GM23338 (cell line): Measurements from ENCODE around the gene SORCS2. TPM values are rescaled to one million over a fixed set of nuclear protein-coding genes. Genes with fewer than 3 reads are reported as not detected.

ENCODE experiments used
- ATAC-seq: fragments of 200-7000 bp; cut with Tn5 transposase; 3 replicates; pipeline ENCODE4 v1.9.1; 2020
- DNase-seq: peaks from one replicate; pipeline ENCODE4 v3.0.0-alpha.2; 2015; ENCODE audit warnings: low spot score
- H2AFZ ChIP-seq: fragments of 200-600 bp; sonication (generic); 2 replicates; pipeline ENCODE4 v1.8.0; 2016; ENCODE audit warnings: antibody characterized with exemption, mild to moderate bottlenecking, moderate library complexity
- H3F3A ChIP-seq: fragments of 200-600 bp; sonication (generic); replicated peaks from 2 replicates; pipeline ENCODE4 v1.8.0; 2017; ENCODE audit warnings: antibody characterized with exemption, mixed run types, low read depth
- H3K27ac ChIP-seq: fragments of 200-600 bp; sonication (generic); 2 replicates; pipeline ENCODE4 v1.6.1; 2016; ENCODE audit warnings: low read depth
- H3K27me3 ChIP-seq: fragments of 200-600 bp; sonication (generic); 2 replicates; pipeline ENCODE4 v1.8.0; 2016; ENCODE audit warnings: mild to moderate bottlenecking, mixed run types, moderate library complexity; ENCODE audit not compliant: insufficient read depth
- H3K36me3 ChIP-seq: fragments of 200-600 bp; sonication (generic); 2 replicates; pipeline ENCODE4 v1.8.0; 2016; ENCODE audit warnings: mild to moderate bottlenecking; ENCODE audit not compliant: insufficient read depth
- H3K4me1 ChIP-seq: fragments of 200-600 bp; sonication (generic); 2 replicates; pipeline ENCODE4 v1.8.0; 2016; ENCODE audit warnings: mild to moderate bottlenecking, moderate library complexity; ENCODE audit not compliant: insufficient read depth
- H3K4me2 ChIP-seq: fragments of 200-600 bp; sonication (generic); 2 replicates; pipeline ENCODE4 v1.7.1; 2017; ENCODE audit warnings: mixed run types
- H3K4me3 ChIP-seq: fragments of 200-600 bp; sonication (generic); 2 replicates; pipeline ENCODE4 v1.6.1; 2016; ENCODE audit warnings: mixed run types
- H3K79me2 ChIP-seq: fragments of 200-600 bp; sonication (generic); replicated peaks from 2 replicates; pipeline ENCODE4 v1.8.0; 2017; ENCODE audit warnings: mild to moderate bottlenecking; ENCODE audit not compliant: insufficient read depth
- H3K9me2 ChIP-seq: fragments of 200-600 bp; sonication (generic); 2 replicates; pipeline ENCODE4 v1.8.0; 2017; ENCODE audit not compliant: insufficient read depth
- H4K20me1 ChIP-seq: fragments of 200-600 bp; sonication (generic); replicated peaks from 2 replicates; pipeline ENCODE4 v1.8.0; 2017; ENCODE audit warnings: mild to moderate bottlenecking; ENCODE audit not compliant: insufficient read depth
- H3K27ac Mint-ChIP-seq: 2 replicates; pipeline ENCODE4 v1.8.0; 2020; ENCODE audit warnings: inconsistent platforms, mild to moderate bottlenecking, moderate library complexity, mixed read lengths
- H3K27me3 Mint-ChIP-seq: 3 replicates; pipeline ENCODE4 v1.8.0; 2022; ENCODE audit warnings: low read depth, mild to moderate bottlenecking, moderate library complexity, mixed read lengths, inconsistent platforms; ENCODE audit not compliant: insufficient read depth, poor library complexity
- H3K36me3 Mint-ChIP-seq: 3 replicates; pipeline ENCODE4 v1.8.0; 2021; ENCODE audit warnings: low read depth, mild to moderate bottlenecking, inconsistent platforms, moderate library complexity, mixed read lengths
- H3K4me1 Mint-ChIP-seq: 3 replicates; pipeline ENCODE4 v1.8.0; 2020; ENCODE audit warnings: mild to moderate bottlenecking, inconsistent platforms, mixed read lengths
- H3K4me3 Mint-ChIP-seq: 3 replicates; pipeline ENCODE4 v1.8.0; 2021; ENCODE audit warnings: moderate library complexity, mild to moderate bottlenecking, inconsistent platforms, mixed read lengths
- H3K9me3 Mint-ChIP-seq: 3 replicates; pipeline ENCODE4 v1.8.0; 2020; ENCODE audit warnings: moderate library complexity, mild to moderate bottlenecking, inconsistent platforms, mixed read lengths
- CREB1 ChIP-seq: fragments of 250-450 bp; sonication (Bioruptor Pico); IDR thresholded peaks from 2 replicates; pipeline ENCODE4 v1.5.0; 2020; ENCODE audit warnings: low read depth, mild to moderate bottlenecking, moderate library complexity
- CTCF ChIP-seq, 2 experiments: fragments of 200-600 bp in 1 of 2; sonication (generic) in 1 of 2; conservative IDR thresholded peaks; 2 replicates each; pipeline versions ENCODE4 v1.5.1 to v1.6.1; 2016 to 2017; ENCODE audit warnings: antibody characterized with exemption in 2 of 2, low read depth in 2 of 2, mild to moderate bottlenecking in 2 of 2, moderate library complexity in 1 of 2
- ETS1 ChIP-seq: IDR thresholded peaks from 2 replicates; pipeline ENCODE4 v1.6.1; 2016; ENCODE audit warnings: antibody characterized with exemption
- EZH2 ChIP-seq: fragments of 200-600 bp; sonication (generic); IDR thresholded peaks from one replicate; pipeline ENCODE4 v1.8.0; 2017; ENCODE audit warnings: antibody characterized with exemption, mild to moderate bottlenecking, low read depth; ENCODE audit not compliant: unreplicated experiment
- EZH2phosphoT487 ChIP-seq: fragments of 200-600 bp; sonication (generic); IDR thresholded peaks from one replicate; pipeline ENCODE4 v1.8.1; 2018; ENCODE audit warnings: antibody characterized with exemption; ENCODE audit not compliant: unreplicated experiment
- JUNB ChIP-seq: IDR thresholded peaks from one replicate; pipeline ENCODE4 v1.6.1; 2016; ENCODE audit warnings: antibody characterized with exemption; ENCODE audit not compliant: unreplicated experiment
- NANOG ChIP-seq: IDR thresholded peaks from 2 replicates; pipeline ENCODE4 v1.6.1; 2016; ENCODE audit warnings: antibody characterized with exemption, borderline replicate concordance
- POLR2AphosphoS5 ChIP-seq: IDR thresholded peaks from 2 replicates; pipeline ENCODE4 v1.6.1; 2016; ENCODE audit warnings: antibody characterized with exemption, low read depth
- REST ChIP-seq: IDR thresholded peaks from one replicate; pipeline ENCODE4 v1.6.1; 2018; ENCODE audit warnings: antibody characterized with exemption; ENCODE audit not compliant: unreplicated experiment
- STAT1 ChIP-seq: IDR thresholded peaks from one replicate; pipeline ENCODE4 v1.6.1; 2016; ENCODE audit warnings: antibody characterized with exemption; ENCODE audit not compliant: unreplicated experiment
- ZNF114 ChIP-seq: fragments of 250-450 bp; sonication (Bioruptor Pico); IDR thresholded peaks from 2 replicates; pipeline ENCODE4 v1.5.0; 2020; ENCODE audit warnings: mild to moderate bottlenecking, moderate library complexity
- ZNF331 ChIP-seq: fragments of 250-450 bp; sonication (Bioruptor Pico); IDR thresholded peaks from 2 replicates; pipeline ENCODE4 v1.5.0; 2020; ENCODE audit warnings: low read depth, mild to moderate bottlenecking, moderate library complexity
- ZNF462 ChIP-seq: fragments of 250-450 bp; sonication (Bioruptor Pico); IDR thresholded peaks from 2 replicates; pipeline ENCODE4 v1.5.0; 2020; ENCODE audit warnings: mild to moderate bottlenecking, moderate library complexity
- polyA plus RNA-seq: library from polyadenylated mRNA; unstranded; fragments of >200 nt; fragmentation: Nextera tagmentation; extraction: Ambion mirVana; gene quantifications from 2 replicates; pipeline ENCODE4 v1.2.1, GENCODE V29; 2016
- total RNA-seq: library from RNA; depleted of rRNA; stranded (reverse); fragments of >200 nt; shearing (Covaris generic); gene quantifications from 2 replicates; pipeline ENCODE4 v1.2.3, GENCODE V29; 2014

SORCS2 gene
- total and polyA plus RNA-seq, 2 experiments from 2014 or later: 0.47 to 2.4 TPM

GRCh38 chr4:7394681-7395451 lies 202.5 kb downstream of the SORCS2 start:
- H3K36me3 Mint-ChIP-seq: no peaks in the 10 kb centered on the region
- H2AFZ ChIP-seq: no peak overlapping the region
- H3F3A ChIP-seq: no peaks in the 10 kb centered on the region
- H3K79me2 ChIP-seq: no peaks in the 10 kb centered on the region
- no peak overlapping the region for H3K27ac Mint-ChIP-seq
- ATAC-seq: no peak
- H3K9me3 Mint-ChIP-seq: no peaks in the 10 kb centered on the region
- no peak overlapping the region for H3K27ac ChIP-seq
- no peak overlapping the region for H3K4me2 ChIP-seq
- H4K20me1 ChIP-seq: no peaks in the 10 kb centered on the region
- TF ChIP-seq NANOG (no peak), JUNB (no peak), ZNF114 (CRISPR knock-in tag) (no peak), STAT1 (no peak), EZH2phosphoT487 (no peak), CTCF (conservative IDR thresholded peaks at IDR 0.05; ENCODE audit: low read depth in 2 of 2) (no peak), ZNF331 (no peak), REST (no peak), CREB1 (CRISPR knock-in tag) (no peak), EZH2 (no peak), ETS1 (no peak), POLR2AphosphoS5 (no peak), ZNF462 (no peak)
- no peak overlapping the region; the same call in 2 of the 3 replicates for H3K4me3 Mint-ChIP-seq
- no peaks in the 10 kb centered on the region for H3K27me3 ChIP-seq
- H3K36me3 ChIP-seq: no peaks in the 10 kb centered on the region
- peaks cover 12% of the 10 kb centered on the region for H3K27me3 Mint-ChIP-seq
- peaks cover 3% of the 10 kb centered on the region; the same call in 2 of the 3 replicates for H3K4me1 Mint-ChIP-seq
- H3K4me3 ChIP-seq: no peak overlapping the region
- no peaks in the 10 kb centered on the region for H3K9me2 ChIP-seq
- no peak for DNase-seq
- no peaks in the 10 kb centered on the region for H3K4me1 ChIP-seq
